PC-3 (cell line): Measurements from ENCODE around the gene KLHL28. TPM values are rescaled to one million over a fixed set of nuclear protein-coding genes. Genes with fewer than 3 reads are reported as not detected.
A peak's percentile ranks its signal among the peaks of the same experiment; 100 is the strongest.

Experiments used
- ATAC-seq: fragments of 200-7000 bp; cut with Tn5 transposase; 2 replicates; pipeline ENCODE4 v1.9.1; 2020; ENCODE audit warnings: mild to moderate bottlenecking, moderate library complexity
- Bru-seq: library from RNA; stranded (reverse); fragments of 400-500 nt; gene quantifications from one replicate; lab custom pipeline; 2021; lab: Mats Ljungman, UMichigan
- BruChase-seq, 2 experiments: library from RNA; stranded (reverse); fragments of 400-500 nt; gene quantifications; one replicate each; lab custom pipeline; 2021; lab: Mats Ljungman, UMichigan
- BruUV-seq: library from RNA; stranded (reverse); fragments of 400-500 nt; replicated peaks from 2 replicates; lab custom pipeline; 2021; lab: Mats Ljungman, UMichigan
- CTCF ChIA-PET: fragments of 300-600 bp; sonication (Branson Sonifier 250); formaldehyde crosslinking; loops from one replicate; lab custom pipeline; 2022; ENCODE audit warnings: antibody characterized with exemption; lab: Charles Lee
- POLR2A ChIA-PET: fragments of 300-600 bp; sonication (Branson Sonifier 250); formaldehyde crosslinking; loops from one replicate; lab custom pipeline; 2022; ENCODE audit warnings: antibody characterized with exemption; ENCODE audit not compliant: unreplicated experiment; lab: Charles Lee
- DNase-seq: peaks from one replicate; pipeline ENCODE4 v3.0.0-alpha.2; 2015
- H2AFZ ChIP-seq: fragments of 300-600 bp; sonication (generic); 2 replicates; pipeline ENCODE4 v1.6.0; 2016; ENCODE audit warnings: antibody characterized with exemption, low read length
- H3F3A ChIP-seq: fragments of 300-600 bp; sonication (generic); one replicate; pipeline ENCODE4 v1.6.0; 2017; ENCODE audit warnings: antibody characterized with exemption, low read length, control low read depth, mild to moderate bottlenecking; ENCODE audit not compliant: unreplicated experiment
- H3K27ac ChIP-seq: fragments of 300-600 bp; sonication (generic); 2 replicates; pipeline ENCODE4 v1.5.1; 2016; ENCODE audit warnings: mild to moderate bottlenecking, low read length
- H3K27me3 ChIP-seq: fragments of 300-600 bp; sonication (generic); 2 replicates; pipeline ENCODE4 v1.6.1; 2016; ENCODE audit warnings: low read length, mixed read lengths
- H3K36me3 ChIP-seq: fragments of 300-600 bp; sonication (generic); 2 replicates; pipeline ENCODE4 v1.6.1; 2016; ENCODE audit warnings: low read depth, mixed run types, low read length, mixed read lengths
- H3K4me1 ChIP-seq: fragments of 300-600 bp; sonication (generic); 2 replicates; pipeline ENCODE4 v1.5.1; 2016; ENCODE audit warnings: low read length; ENCODE audit not compliant: insufficient read depth
- H3K4me2 ChIP-seq: fragments of 300-600 bp; sonication (generic); 2 replicates; pipeline ENCODE4 v1.6.0; 2016; ENCODE audit warnings: low read length
- H3K4me3 ChIP-seq: fragments of 300-600 bp; sonication (generic); 2 replicates; pipeline ENCODE4 v1.5.1; 2016; ENCODE audit warnings: mild to moderate bottlenecking, low read length, mixed read lengths
- H3K79me2 ChIP-seq: fragments of 300-600 bp; sonication (generic); 2 replicates; pipeline ENCODE4 v1.6.1; 2017; ENCODE audit warnings: low read length, mixed read lengths
- H3K9ac ChIP-seq: fragments of 300-600 bp; sonication (generic); 2 replicates; pipeline ENCODE4 v1.6.0; 2016; ENCODE audit warnings: mild to moderate bottlenecking, low read length
- H3K9me2 ChIP-seq: fragments of 300-600 bp; sonication (generic); replicated peaks from 2 replicates; pipeline ENCODE4 v1.6.1; 2016; ENCODE audit warnings: mixed run types, low read length, mixed read lengths
- H3K9me3 ChIP-seq: fragments of 300-600 bp; sonication (generic); 2 replicates; pipeline ENCODE4 v1.6.1; 2016; ENCODE audit warnings: low read length, mixed read lengths
- H4K20me1 ChIP-seq: fragments of 300-600 bp; sonication (generic); 2 replicates; pipeline ENCODE4 v1.6.1; 2016; ENCODE audit warnings: low read length, mixed read lengths
- EZH2 ChIP-seq: fragments of 300-600 bp; sonication (generic); IDR thresholded peaks from one replicate; pipeline ENCODE4 v1.6.1; 2017; ENCODE audit warnings: antibody characterized with exemption, mild to moderate bottlenecking, low read length; ENCODE audit not compliant: unreplicated experiment
- EZH2phosphoT487 ChIP-seq: fragments of 300-600 bp; sonication (generic); IDR thresholded peaks from 2 replicates; pipeline ENCODE4 v1.6.1; 2018; ENCODE audit warnings: mild to moderate bottlenecking, antibody characterized with exemption, low read length, borderline replicate concordance
- intact Hi-C: fragments of 100-400 bp; cut with micrococcal nuclease; formaldehyde crosslinking; loops from 2 replicates; pipeline ENCODE4 v1.9.0; 2023
- long read RNA-seq: library from polyadenylated mRNA; unstranded; transcript quantifications from one replicate; pipeline ENCODE4 v2.0.0, GENCODE V29; 2021; ENCODE audit not compliant: unreplicated experiment
- total RNA-seq: library from RNA; depleted of rRNA; stranded (reverse); fragments of >200 nt; gene quantifications from 2 replicates; pipeline ENCODE4 v1.2.3, GENCODE V29; 2014; rRNA removed
- TF ChIP-seq, protein P1 (sequence below): fragments of 300-600 bp; sonication (generic); conservative IDR thresholded peaks from 2 replicates; pipeline ENCODE4 v1.5.1; 2017; ENCODE audit warnings: antibody characterized with exemption, low read depth, mild to moderate bottlenecking, low read length

The KLHL28 gene, protein sequence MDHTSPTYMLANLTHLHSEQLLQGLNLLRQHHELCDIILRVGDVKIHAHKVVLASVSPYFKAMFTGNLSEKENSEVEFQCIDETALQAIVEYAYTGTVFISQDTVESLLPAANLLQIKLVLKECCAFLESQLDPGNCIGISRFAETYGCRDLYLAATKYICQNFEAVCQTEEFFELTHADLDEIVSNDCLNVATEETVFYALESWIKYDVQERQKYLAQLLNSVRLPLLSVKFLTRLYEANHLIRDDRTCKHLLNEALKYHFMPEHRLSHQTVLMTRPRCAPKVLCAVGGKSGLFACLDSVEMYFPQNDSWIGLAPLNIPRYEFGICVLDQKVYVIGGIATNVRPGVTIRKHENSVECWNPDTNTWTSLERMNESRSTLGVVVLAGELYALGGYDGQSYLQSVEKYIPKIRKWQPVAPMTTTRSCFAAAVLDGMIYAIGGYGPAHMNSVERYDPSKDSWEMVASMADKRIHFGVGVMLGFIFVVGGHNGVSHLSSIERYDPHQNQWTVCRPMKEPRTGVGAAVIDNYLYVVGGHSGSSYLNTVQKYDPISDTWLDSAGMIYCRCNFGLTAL
- 2.4 and 2.5 TPM in 2 replicates for total RNA-seq
- Bru-seq, nascent RNA, result percentile 85 among the genes with signal in this experiment
- BruChase-seq, experiment 1, labeled RNA remaining after a 6-hour chase, result percentile 74 among the genes with signal in this experiment
- percentile 88 among the genes with signal in this experiment for BruChase-seq, experiment 2, labeled RNA remaining after a 2-hour chase
- long read RNA-seq, partial matches to known transcripts, result 5 of 17 reads
- long read RNA-seq, other reads (novel, unspliced or antisense), result 12 of 17 reads

DNA sequence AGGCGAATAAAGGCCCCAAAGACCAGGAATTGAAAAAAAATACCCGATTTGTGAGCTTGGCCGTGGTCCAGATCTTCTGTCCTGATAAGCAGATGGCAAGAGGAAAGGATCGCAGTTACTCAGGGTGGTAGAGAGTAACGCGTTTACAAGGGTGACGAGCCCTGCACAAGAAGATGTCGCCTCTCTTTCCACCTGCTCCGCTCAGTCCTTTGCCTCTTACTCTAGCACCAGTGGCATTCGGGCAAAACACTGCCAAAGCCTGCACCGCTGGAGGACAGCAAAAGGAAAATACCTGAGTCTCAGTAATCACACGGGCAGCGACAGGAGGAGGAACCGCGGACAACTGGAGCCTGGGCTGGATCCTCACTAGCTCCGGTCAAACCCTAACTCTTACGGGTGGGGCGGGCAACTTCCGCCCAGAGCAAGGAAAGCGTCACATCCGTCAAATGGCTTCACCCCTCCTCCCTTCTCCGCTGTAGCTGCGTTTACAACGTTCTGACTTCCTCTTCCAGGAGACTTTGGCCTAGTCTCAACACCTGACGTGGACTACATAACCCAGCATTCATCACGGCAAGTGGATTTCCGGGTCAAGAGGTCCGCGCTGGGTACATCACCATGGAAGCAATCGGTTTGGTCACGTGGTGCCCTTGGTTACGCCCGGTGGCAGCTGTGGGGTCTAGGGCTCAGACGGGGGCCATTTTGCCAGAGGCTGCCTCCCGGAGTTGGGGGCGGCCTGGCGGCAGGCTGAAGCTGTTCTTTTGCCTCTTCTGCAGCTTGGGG is at the start of gene KLHL28, which contains the start of gene TOGARAM1:
KLHL28 (minus strand) TSS at position 394 of the 780 bp plus-strand sequence. CDS start 16,019 bp downstream, outside the sequence.
TOGARAM1 (plus strand) TSS at position 637 of the 780 bp plus-strand sequence. CDS start 232 bp downstream, outside the sequence.
- ChIA-PET POLR2A (interaction anchor here (0.5 to 1.0 kb wide), 8 partner anchors 20 to 291 kb away, joined by 3 to 11 read pairs (median 4); partner anchors contain the start of gene FKBP3), CTCF (interaction anchor here (0.6 kb wide), 2 partner anchors 30 to 216 kb away, joined by 3 read pairs; no protein-coding TSS in a partner anchor)
- TSS peak; percentile 63 for BruUV-seq
- peaks cover 39% of the 10 kb centered on the region for H4K20me1 ChIP-seq
- peak within 1 kb of the TSS; percentile 80 for H3K9ac ChIP-seq
- H3K27me3 ChIP-seq, result no peaks in the 10 kb centered on the region
- H2AFZ ChIP-seq, result peak within 1 kb of the TSS; percentile 90
- intact Hi-C loops, result loop anchor here (1.0 to 5.0 kb wide), 6 partner anchors 49 to 291 kb away; partner anchors contain the start of genes FKBP3, MIS18BP1 and PRPF39
- H3K9me2 ChIP-seq, result no peaks in the 10 kb centered on the region
- peak within 1 kb of the TSS; percentile 89 for H3K4me2 ChIP-seq
- no peak for TF ChIP-seq EZH2phosphoT487
- TF ChIP-seq, protein P1, sequence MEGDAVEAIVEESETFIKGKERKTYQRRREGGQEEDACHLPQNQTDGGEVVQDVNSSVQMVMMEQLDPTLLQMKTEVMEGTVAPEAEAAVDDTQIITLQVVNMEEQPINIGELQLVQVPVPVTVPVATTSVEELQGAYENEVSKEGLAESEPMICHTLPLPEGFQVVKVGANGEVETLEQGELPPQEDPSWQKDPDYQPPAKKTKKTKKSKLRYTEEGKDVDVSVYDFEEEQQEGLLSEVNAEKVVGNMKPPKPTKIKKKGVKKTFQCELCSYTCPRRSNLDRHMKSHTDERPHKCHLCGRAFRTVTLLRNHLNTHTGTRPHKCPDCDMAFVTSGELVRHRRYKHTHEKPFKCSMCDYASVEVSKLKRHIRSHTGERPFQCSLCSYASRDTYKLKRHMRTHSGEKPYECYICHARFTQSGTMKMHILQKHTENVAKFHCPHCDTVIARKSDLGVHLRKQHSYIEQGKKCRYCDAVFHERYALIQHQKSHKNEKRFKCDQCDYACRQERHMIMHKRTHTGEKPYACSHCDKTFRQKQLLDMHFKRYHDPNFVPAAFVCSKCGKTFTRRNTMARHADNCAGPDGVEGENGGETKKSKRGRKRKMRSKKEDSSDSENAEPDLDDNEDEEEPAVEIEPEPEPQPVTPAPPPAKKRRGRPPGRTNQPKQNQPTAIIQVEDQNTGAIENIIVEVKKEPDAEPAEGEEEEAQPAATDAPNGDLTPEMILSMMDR, result no peak
- no peak for TF ChIP-seq EZH2
- peaks cover 92% of the 10 kb centered on the region for H3K79me2 ChIP-seq
- no peaks in the 10 kb centered on the region for H3F3A ChIP-seq
- no peaks in the 10 kb centered on the region for H3K36me3 ChIP-seq
- peak within 1 kb of the TSS; percentile 89 for H3K4me3 ChIP-seq
- no peaks in the 10 kb centered on the region for H3K9me3 ChIP-seq
- ATAC-seq (peak; percentile 85), DNase-seq (peak; percentile 100)
- H3K27ac ChIP-seq, result peak within 1 kb of the TSS; percentile 62
- peaks cover 35% of the 10 kb centered on the region for H3K4me1 ChIP-seq

DNA sequence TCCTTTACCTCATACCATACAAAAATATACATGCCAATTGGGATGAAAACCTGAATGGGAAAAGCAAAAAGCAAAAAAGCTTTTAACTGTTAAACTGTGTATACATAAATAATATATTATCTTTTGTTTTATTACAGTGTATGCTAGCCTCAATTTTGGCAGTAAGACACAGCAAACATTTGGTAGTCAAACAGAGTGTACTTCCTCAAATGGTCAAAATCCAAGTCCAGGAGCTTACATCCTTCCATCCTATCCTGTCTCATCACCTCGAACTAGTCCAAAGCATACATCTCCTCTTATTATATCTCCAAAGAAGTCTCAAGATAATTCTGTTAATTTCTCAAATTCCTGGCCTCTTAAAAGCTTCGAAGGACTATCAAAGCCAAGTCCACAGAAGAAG is 42.2 kb upstream of the KLHL28 start:
- H3K9me2 ChIP-seq, result no peaks in the 10 kb centered on the region
- ATAC-seq, result peak; percentile 87
- no TSS peak for BruUV-seq
- H3K36me3 ChIP-seq, result peaks cover 5% of the 10 kb centered on the region; the same call in 1 of the 2 replicates
- no peaks in the 10 kb centered on the region for H4K20me1 ChIP-seq
- H3K4me1 ChIP-seq, result peaks cover 12% of the 10 kb centered on the region
- H3K9ac ChIP-seq, result no peak overlapping the region
- H3F3A ChIP-seq, result no peaks in the 10 kb centered on the region
- no peaks in the 10 kb centered on the region for H3K79me2 ChIP-seq
- intact Hi-C loops, result no loop called here
- no peak overlapping the region for H3K4me3 ChIP-seq
- H3K9me3 ChIP-seq, result no peaks in the 10 kb centered on the region
- TF ChIP-seq, protein P1, result no peak
- TF ChIP-seq EZH2phosphoT487 (no peak), EZH2 (no peak)
- no peak for DNase-seq
- no peak overlapping the region for H2AFZ ChIP-seq
- H3K27me3 ChIP-seq, result no peaks in the 10 kb centered on the region
- CTCF ChIA-PET, result no interaction called here
- H3K27ac ChIP-seq, result no peak overlapping the region
- H3K4me2 ChIP-seq, result no peak overlapping the region
- POLR2A ChIA-PET, result interaction anchor here (0.6 kb wide), 1 partner anchor 131 kb away, joined by 3 read pairs; no protein-coding TSS in a partner anchor
